GM10266 (cell line): ENCODE measurements around the gene SLC25A30.
"Not testable (repeated sequence)": the region's sequence is repeated elsewhere in the genome, so short reads cannot be mapped to it uniquely, and the experiment has no call there.

Source experiments
- DNase-seq: peaks from one replicate; pipeline ENCODE4 v3.0.0; 2012; ENCODE audit errors: extremely low spot score
- TF ChIP-seq, protein P1 (sequence below): IDR thresholded peaks from 2 replicates; pipeline ENCODE4 v1.5.1; 2012; ENCODE audit warnings: mild to moderate bottlenecking, low read depth; ENCODE audit not compliant: control insufficient read depth, insufficient read depth; ENCODE audit errors: missing control alignments

Gene SLC25A30

DNA sequence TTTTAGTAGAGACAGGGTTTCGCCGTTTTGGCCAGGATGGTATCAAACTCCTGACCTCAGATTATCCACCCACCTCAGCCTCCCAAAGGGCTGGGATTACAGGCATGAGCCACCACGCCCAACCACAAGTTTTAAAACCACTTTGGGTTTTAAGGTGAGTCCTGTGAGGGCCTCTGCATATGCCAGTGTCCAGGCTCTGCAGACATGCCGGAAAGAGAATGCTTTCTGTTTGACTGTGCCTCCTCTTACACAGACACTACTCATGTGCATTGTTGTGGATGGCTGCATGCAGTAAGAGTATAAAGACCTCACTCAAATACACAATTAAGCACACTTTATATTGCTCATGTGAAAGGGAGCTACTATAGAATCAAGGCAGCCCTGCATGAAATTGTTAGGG is 20.8 kb upstream of the SLC25A30 start:
- TF ChIP-seq, protein P1, sequence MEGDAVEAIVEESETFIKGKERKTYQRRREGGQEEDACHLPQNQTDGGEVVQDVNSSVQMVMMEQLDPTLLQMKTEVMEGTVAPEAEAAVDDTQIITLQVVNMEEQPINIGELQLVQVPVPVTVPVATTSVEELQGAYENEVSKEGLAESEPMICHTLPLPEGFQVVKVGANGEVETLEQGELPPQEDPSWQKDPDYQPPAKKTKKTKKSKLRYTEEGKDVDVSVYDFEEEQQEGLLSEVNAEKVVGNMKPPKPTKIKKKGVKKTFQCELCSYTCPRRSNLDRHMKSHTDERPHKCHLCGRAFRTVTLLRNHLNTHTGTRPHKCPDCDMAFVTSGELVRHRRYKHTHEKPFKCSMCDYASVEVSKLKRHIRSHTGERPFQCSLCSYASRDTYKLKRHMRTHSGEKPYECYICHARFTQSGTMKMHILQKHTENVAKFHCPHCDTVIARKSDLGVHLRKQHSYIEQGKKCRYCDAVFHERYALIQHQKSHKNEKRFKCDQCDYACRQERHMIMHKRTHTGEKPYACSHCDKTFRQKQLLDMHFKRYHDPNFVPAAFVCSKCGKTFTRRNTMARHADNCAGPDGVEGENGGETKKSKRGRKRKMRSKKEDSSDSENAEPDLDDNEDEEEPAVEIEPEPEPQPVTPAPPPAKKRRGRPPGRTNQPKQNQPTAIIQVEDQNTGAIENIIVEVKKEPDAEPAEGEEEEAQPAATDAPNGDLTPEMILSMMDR: no peak
- DNase-seq: no peak

DNA sequence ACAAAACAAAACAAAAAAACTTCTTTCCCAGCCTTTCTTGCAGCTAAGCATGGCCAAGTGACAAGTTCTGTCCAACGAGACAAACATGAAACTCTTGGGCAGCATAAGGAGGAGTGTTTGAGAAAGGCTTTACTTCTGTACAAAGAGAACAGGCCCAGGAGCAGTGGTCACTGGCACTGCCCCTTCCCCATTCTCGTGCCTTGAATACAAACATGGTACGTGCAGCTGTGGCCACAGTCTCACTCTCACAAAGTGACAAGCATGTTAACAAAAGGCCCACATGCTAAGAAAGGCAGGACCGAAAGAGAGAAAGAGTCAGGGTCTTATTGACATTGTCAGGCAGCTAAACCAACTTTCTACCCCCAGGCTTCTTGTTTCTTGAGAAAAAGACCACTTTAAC is 19.8 kb upstream of the SLC25A30 start:
- TF ChIP-seq, protein P1: no peak
- DNase-seq: no peak

DNA sequence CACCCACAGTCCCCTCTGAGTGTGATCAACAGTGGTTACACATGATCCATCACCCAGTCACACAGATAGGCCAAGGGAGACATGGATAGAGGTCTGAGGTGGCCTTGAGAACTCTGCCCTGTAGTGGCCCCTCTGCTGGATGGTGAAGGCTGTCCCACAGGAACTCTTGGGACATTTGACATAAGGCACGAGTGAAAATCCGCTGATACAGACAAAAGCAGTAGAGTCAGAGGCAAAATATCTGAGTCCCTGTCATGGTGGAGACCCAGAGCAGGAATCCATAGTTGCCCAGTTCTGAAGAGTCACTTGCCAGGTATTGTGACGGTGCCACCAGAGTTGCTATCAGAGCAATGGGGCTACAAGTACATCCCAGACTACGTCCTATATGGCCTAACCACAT is 18.8 kb upstream of the SLC25A30 start:
- TF ChIP-seq, protein P1: no peak
- DNase-seq: no peak

DNA sequence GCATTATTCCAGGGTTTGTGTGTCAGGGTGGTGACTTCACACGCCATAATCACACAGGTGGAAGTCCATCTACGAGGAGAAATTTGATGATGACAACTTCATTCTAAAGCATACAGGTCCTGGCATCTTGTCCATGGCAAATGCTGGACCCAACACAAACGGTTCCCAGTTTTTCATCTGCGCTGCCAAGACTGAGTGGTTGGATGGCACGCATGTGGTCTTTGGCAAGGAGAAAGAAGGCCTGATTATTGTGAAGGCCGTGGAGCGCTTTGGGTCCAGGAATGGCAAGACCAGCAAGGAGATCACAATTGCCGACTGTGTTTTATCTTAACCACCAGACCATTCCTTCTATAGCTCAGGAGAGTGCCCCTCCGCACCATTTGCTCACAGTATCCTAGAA is 18.2 kb upstream of the SLC25A30 start:
- TF ChIP-seq, protein P1: no peak

DNA sequence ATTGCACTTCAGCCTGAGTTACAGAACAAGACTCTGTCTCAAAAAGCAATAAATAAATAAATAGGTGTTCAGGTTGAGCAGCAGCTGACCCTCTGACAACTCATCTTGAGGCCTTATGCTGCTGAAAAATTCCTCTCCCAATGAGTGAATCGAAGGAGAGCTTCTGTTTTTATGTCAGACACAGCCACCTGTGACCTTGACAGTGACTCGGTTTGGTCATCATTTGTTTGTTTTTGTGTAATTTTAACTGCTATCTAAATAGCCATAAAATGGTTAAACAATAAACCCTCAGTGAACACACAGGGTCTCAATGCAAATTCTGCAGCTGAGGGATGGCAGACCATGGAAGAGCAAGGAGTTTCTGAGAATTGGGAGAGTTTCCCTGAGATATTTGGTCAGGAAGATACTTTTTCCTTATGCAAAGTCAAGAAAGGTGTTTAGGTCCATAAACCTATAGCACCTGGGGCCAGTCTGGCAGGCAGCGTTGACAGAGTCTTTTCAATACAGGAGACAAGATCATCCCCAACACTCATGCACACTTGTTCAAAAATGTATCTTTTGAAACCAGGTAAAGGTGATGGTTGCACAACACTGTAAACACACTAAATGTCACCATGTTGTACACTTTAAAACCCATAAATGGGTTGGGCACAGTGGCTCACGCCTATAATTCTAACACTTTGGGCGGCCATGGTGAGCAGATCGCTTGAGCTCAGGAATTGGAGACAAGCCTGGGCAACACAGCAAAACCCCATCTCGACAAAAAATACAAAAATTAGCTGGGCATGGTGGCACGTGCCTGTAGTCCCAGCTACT is 16.6 kb upstream of the SLC25A30 start:
- TF ChIP-seq, protein P1: no peak
- DNase-seq: no peak

More for the DNA sequence above, 18.2 kb upstream of the SLC25A30 start:
- DNase-seq: no peak

DNA sequence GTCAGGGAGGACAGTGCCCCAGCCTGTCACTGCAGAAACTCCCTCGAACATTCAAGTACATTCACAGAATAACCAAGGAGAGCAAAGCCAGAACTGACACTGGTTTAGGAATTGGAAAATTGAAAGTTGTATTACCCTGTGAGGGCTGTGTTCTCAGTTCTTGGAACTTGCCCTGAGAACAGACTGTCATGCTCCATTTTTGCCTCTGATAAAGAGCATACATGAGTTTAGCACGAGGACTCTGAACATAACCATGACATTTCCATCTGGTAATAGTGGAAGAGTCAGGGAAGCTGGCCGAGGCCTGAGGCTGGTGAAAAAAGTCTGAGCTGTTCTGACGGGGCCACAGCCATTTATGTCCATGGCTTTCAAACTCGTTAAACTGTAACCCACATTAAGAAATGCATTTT is 15.2 kb upstream of the SLC25A30 start:
- TF ChIP-seq, protein P1: no peak
- no peak for DNase-seq

DNA sequence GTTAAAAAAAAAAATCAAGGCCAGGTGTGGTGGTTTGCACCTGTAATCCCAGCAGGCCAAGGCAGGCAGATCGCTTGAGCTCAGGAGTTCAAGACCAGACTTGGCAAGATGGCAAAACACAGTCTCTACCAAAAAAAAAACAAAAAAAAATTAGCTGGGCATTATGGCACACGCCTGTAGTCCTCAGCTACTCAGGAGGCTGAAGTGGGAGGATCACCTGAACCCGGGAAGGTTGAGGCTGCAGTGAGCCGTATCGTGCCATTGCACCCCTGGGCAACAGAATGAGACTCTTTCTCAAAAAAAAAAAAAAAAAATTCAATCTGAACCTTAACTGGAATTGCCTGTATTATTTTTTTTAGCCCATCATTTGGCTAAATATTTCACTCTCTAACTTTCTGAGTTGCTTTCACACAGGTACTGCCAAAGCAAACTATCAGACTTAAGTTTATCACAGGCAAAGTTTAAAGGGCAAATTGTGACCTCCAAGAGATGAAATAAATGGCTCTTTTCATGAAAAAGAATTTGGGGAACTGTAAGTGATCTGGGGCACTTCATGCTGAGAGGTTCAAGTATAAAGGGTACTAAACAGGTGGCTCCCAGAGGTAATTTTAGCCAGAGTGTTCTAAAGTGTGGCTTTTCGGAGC is 14.7 kb upstream of the SLC25A30 start:
- DNase-seq: no peak
- TF ChIP-seq, protein P1: no peak

DNA sequence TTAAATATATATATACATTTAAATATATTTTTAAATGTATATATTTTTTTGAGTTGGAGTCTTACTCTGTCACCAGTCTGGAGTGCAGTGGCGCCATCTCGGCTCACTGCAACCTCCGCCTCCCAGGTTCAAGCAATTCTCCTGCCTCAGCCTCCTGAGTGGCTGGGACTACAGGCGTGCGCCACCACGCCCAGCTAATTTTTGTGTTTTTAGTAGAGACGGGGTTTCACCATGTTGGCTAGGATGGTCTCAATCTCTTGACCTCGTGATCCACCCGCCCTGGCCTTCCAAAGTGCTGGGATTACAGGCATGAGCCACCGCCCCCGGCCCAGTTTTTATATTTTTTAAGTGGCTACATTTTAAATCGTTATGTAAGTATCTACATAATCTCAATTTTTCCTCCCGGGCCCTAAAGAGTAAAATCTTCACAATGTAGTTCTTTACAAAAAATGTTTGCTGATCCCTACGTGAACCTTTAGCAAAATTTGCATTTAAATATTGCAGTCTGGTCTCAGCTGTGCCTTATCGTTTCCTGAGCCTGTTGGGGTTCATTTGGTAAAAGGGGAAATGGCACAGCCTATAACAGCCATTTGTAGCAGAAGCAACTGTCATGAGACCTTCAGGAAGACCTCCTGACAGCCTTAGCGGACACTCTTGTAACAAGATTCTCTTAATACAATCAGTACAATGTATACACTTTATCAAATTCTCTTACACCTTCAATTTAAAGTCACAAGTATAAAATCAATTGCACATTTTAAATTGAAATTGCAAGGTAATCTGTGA is 8.1 kb upstream of the SLC25A30 start:
- DNase-seq: not testable (repeated sequence)
